ENCODE results near the gene KCNH1.

KCNH1 gene, protein sequence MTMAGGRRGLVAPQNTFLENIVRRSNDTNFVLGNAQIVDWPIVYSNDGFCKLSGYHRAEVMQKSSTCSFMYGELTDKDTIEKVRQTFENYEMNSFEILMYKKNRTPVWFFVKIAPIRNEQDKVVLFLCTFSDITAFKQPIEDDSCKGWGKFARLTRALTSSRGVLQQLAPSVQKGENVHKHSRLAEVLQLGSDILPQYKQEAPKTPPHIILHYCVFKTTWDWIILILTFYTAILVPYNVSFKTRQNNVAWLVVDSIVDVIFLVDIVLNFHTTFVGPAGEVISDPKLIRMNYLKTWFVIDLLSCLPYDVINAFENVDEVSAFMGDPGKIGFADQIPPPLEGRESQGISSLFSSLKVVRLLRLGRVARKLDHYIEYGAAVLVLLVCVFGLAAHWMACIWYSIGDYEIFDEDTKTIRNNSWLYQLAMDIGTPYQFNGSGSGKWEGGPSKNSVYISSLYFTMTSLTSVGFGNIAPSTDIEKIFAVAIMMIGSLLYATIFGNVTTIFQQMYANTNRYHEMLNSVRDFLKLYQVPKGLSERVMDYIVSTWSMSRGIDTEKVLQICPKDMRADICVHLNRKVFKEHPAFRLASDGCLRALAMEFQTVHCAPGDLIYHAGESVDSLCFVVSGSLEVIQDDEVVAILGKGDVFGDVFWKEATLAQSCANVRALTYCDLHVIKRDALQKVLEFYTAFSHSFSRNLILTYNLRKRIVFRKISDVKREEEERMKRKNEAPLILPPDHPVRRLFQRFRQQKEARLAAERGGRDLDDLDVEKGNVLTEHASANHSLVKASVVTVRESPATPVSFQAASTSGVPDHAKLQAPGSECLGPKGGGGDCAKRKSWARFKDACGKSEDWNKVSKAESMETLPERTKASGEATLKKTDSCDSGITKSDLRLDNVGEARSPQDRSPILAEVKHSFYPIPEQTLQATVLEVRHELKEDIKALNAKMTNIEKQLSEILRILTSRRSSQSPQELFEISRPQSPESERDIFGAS

DNA sequence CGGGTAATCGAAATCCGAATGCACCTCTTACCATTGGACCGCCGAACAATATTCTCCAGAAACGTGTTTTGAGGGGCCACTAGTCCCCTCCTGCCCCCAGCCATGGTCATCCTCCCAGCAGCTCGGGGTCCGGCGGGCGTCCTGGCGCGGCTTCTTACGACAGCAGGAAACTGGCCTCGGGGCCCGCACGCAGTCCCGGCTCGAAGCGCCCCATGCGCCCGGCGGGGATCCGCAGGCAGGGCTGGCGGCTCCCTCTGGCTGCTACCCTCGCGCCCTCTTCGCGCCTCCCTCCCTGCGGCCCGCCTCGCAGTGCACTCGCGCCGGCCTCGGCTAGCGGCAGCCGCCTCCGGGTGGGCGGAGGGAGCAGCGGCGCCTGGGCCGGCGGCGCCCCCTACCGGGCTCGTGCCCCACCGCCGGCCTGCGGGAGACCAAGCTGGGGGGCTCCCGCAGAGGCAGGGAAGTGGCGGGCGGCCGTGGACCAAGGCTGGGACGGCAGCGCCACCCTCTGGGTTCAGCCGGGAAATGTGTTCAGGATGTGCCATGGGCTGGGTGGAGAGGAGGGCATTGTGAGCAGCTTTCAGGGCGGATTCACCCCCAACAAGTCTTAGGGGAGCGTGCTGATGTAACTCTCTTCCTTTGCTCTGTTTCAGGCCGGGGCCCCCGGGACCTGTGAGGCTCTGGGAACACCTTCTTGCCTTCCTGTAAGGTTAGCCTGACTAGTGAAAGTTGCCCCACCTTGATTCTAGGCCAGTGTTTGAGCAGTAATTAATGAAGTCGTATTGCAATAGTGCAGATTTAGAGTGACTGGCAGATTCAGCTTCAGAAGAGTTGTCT lies at the start of gene KCNH1:
TSS of gene KCNH1 (minus strand) at position 313 of the 834 bp plus-strand sequence. CDS start at position 110, 203 bp downstream.
- TF ChIP-seq FOXM1 (IDR thresholded peaks at IDR 0.05; ENCODE audit: borderline replicate concordance, low read depth) = no peak
- TF ChIP-seq RAD21 (IDR thresholded peaks at IDR 0.05; ENCODE audit: low read depth) = peak; percentile 74
- TF ChIP-seq, protein P1, sequence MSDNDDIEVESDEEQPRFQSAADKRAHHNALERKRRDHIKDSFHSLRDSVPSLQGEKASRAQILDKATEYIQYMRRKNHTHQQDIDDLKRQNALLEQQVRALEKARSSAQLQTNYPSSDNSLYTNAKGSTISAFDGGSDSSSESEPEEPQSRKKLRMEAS (IDR thresholded peaks at IDR 0.05) = peak; percentile 81

DNA sequence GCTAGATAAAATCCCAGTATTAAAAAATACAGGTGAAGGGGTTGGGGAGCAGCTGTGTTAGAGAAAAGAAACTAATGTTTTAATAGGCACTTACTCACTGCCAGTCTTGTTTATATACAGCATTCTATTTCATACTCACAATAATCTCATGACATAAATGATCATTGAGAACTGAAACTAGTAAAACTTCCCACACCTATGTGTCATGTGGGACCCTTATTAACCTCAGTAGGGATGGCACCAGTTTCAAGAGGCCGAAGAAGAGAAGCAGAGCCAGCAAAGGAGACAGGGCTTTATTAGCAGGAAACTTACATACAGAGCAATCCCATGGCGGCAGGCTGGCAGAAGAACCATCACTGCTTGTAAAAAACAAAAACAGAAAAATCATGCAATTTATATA lies 48.8 kb upstream of the KCNH1 start:
- TF ChIP-seq TEAD4 (IDR thresholded peaks at IDR 0.05) (no peak), CREB1 (IDR thresholded peaks at IDR 0.05; ENCODE audit: low read depth) (no peak), FOXM1 (IDR thresholded peaks at IDR 0.05; ENCODE audit: borderline replicate concordance, low read depth) (no peak), ZBTB7A (IDR thresholded peaks at IDR 0.05; ENCODE audit: low read depth) (no peak), RAD21 (IDR thresholded peaks at IDR 0.05; ENCODE audit: low read depth) (no peak)
- TF ChIP-seq, protein P1 (IDR thresholded peaks at IDR 0.05) = no peak
- TF ChIP-seq, protein P2, sequence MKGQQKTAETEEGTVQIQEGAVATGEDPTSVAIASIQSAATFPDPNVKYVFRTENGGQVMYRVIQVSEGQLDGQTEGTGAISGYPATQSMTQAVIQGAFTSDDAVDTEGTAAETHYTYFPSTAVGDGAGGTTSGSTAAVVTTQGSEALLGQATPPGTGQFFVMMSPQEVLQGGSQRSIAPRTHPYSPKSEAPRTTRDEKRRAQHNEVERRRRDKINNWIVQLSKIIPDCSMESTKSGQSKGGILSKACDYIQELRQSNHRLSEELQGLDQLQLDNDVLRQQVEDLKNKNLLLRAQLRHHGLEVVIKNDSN (IDR thresholded peaks at IDR 0.05) = no peak

DNA sequence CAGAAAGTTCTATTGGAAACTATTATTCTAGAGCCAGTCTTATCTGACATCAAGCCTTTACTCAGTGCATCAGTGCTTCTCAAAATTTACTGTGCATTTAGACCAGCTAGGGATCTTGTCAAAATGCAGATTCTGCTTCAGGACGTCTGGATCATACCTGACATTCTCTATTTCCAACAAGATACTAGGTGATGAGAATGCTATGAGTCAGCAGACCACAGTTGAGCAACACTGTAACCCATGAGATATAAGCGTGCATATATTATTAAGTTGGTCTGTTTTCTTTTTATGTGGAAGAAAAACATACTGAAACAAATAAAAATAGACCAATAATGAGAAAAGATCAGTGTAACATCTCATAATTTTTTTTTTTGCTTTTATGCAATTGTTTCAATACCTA lies 40.4 kb upstream of the KCNH1 start:
- no peak for TF ChIP-seq FOXM1 (IDR thresholded peaks at IDR 0.05; ENCODE audit: borderline replicate concordance, low read depth)
- TF ChIP-seq TEAD4 (IDR thresholded peaks at IDR 0.05) = no peak
- TF ChIP-seq, protein P2 (IDR thresholded peaks at IDR 0.05) = no peak

DNA sequence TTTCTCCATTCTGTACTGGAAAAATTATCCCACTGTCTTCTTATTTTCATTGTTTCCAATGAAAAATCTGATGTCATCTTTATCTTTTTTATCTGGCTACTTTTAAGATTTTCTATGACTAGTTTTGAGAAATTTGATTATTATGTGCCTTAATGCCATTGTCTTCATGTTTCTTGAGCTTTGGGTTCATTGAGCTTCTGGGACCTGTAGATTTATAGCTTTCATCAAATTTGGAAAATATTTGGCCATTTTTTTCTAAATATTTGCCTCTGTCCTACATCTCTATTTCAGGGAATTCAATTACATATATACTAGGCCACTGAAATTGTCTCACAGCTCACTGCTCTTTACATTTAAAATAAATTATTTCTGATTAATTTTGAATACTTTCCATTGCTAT lies 38.7 kb upstream of the KCNH1 start:
- TF ChIP-seq, protein P3, sequence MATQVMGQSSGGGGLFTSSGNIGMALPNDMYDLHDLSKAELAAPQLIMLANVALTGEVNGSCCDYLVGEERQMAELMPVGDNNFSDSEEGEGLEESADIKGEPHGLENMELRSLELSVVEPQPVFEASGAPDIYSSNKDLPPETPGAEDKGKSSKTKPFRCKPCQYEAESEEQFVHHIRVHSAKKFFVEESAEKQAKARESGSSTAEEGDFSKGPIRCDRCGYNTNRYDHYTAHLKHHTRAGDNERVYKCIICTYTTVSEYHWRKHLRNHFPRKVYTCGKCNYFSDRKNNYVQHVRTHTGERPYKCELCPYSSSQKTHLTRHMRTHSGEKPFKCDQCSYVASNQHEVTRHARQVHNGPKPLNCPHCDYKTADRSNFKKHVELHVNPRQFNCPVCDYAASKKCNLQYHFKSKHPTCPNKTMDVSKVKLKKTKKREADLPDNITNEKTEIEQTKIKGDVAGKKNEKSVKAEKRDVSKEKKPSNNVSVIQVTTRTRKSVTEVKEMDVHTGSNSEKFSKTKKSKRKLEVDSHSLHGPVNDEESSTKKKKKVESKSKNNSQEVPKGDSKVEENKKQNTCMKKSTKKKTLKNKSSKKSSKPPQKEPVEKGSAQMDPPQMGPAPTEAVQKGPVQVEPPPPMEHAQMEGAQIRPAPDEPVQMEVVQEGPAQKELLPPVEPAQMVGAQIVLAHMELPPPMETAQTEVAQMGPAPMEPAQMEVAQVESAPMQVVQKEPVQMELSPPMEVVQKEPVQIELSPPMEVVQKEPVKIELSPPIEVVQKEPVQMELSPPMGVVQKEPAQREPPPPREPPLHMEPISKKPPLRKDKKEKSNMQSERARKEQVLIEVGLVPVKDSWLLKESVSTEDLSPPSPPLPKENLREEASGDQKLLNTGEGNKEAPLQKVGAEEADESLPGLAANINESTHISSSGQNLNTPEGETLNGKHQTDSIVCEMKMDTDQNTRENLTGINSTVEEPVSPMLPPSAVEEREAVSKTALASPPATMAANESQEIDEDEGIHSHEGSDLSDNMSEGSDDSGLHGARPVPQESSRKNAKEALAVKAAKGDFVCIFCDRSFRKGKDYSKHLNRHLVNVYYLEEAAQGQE (IDR thresholded peaks at IDR 0.05; ENCODE audit: low read depth) = no peak
- no peak for TF ChIP-seq YY1 (IDR thresholded peaks at IDR 0.05; ENCODE audit: low read depth)
- no peak for TF ChIP-seq CREB1 (IDR thresholded peaks at IDR 0.05; ENCODE audit: low read depth)
- no peak for TF ChIP-seq RAD21 (IDR thresholded peaks at IDR 0.05; ENCODE audit: low read depth)
- no peak for TF ChIP-seq CEBPB (IDR thresholded peaks at IDR 0.05)
- no peak for TF ChIP-seq EGR1 (IDR thresholded peaks at IDR 0.05)
- no peak for TF ChIP-seq TAF1 (IDR thresholded peaks at IDR 0.05; ENCODE audit: low read depth)
- TF ChIP-seq EP300 (IDR thresholded peaks at IDR 0.05; ENCODE audit: borderline replicate concordance) = no peak
- TF ChIP-seq, protein P2 (IDR thresholded peaks at IDR 0.05) = no peak
- no peak for TF ChIP-seq FOXM1 (IDR thresholded peaks at IDR 0.05; ENCODE audit: borderline replicate concordance, low read depth)
- no peak for TF ChIP-seq NFIC (IDR thresholded peaks at IDR 0.05)
- no peak for TF ChIP-seq ZBTB7A (IDR thresholded peaks at IDR 0.05; ENCODE audit: low read depth)

DNA sequence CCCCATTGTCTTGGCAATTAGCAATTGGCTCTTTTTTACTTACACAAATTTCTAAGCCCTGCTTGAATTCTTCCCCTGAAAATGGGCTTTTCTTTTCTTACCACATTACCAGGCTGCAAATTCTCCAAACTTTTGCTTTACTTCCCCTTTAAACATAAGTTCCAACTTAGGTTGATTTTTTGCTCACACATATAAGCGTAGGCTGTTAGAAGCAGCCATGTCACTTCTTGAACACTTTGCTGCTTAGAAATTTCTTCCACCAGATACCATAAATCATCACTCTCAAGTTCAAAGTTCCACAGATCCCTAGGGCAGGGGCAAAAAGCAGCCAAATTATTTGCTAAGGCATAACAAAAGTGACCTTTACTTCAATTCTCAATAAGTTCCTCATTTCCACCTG lies 35.4 kb upstream of the KCNH1 start:
- no peak for TF ChIP-seq FOXM1 (IDR thresholded peaks at IDR 0.05; ENCODE audit: borderline replicate concordance, low read depth)
- no peak for TF ChIP-seq TCF12 (IDR thresholded peaks at IDR 0.05; ENCODE audit: low read depth)
- no peak for TF ChIP-seq EGR1 (IDR thresholded peaks at IDR 0.05)
- TF ChIP-seq TEAD4 (IDR thresholded peaks at IDR 0.05) = no peak
- no peak for TF ChIP-seq RAD21 (IDR thresholded peaks at IDR 0.05; ENCODE audit: low read depth)
- TF ChIP-seq, protein P2 (IDR thresholded peaks at IDR 0.05) = no peak
- TF ChIP-seq ZBTB7A (IDR thresholded peaks at IDR 0.05; ENCODE audit: low read depth) = no peak
- no peak for TF ChIP-seq CEBPB (IDR thresholded peaks at IDR 0.05)
- TF ChIP-seq EP300 (IDR thresholded peaks at IDR 0.05; ENCODE audit: borderline replicate concordance) = no peak
- no peak for TF ChIP-seq NFIC (IDR thresholded peaks at IDR 0.05)
- no peak for TF ChIP-seq CREB1 (IDR thresholded peaks at IDR 0.05; ENCODE audit: low read depth)
- TF ChIP-seq, protein P3 (IDR thresholded peaks at IDR 0.05; ENCODE audit: low read depth) = no peak
- TF ChIP-seq, protein P1 (IDR thresholded peaks at IDR 0.05) = no peak
- no peak for TF ChIP-seq TAF1 (IDR thresholded peaks at IDR 0.05; ENCODE audit: low read depth)
